Esophagus squamous epithelium (tissue), 4 donors: ENCODE measurements around the gene MKNK2.

ENCODE experiments used
- CTCF ChIP-seq, 6 experiments: fragments of 450-650 bp in 4 of 6; fragments of 200-600 bp in 2 of 6; sonication (generic) in 2 of 6; IDR thresholded peaks; one replicate each; pipeline ENCODE4 v1.5.1; 2016 to 2019; ENCODE audit warnings: antibody characterized with exemption in 6 of 6, mild to moderate bottlenecking in 4 of 6, moderate library complexity in 4 of 6
- POLR2A ChIP-seq, 4 donors: fragments of 450-650 bp; IDR thresholded peaks; one replicate each; pipeline ENCODE4 v1.6.1; 2017; ENCODE audit warnings: antibody characterized with exemption in 4 of 4, mild to moderate bottlenecking in 4 of 4, moderate library complexity in 3 of 4

GRCh38 chr19:2097886-2098327 is 46.9 kb upstream of the MKNK2 start:
- TF ChIP-seq CTCF (IDR thresholded peaks at IDR 0.05) (no peak), POLR2A (IDR thresholded peaks at IDR 0.05) (no peak)
